ENCODE data around the gene EOMES. TPM values are rescaled to one million over a fixed set of nuclear protein-coding genes. Genes with fewer than 3 reads are reported as not detected.

EOMES gene
- total and polyA plus RNA-seq, 2 experiments from 2014 or later = 0.10 TPM

DNA sequence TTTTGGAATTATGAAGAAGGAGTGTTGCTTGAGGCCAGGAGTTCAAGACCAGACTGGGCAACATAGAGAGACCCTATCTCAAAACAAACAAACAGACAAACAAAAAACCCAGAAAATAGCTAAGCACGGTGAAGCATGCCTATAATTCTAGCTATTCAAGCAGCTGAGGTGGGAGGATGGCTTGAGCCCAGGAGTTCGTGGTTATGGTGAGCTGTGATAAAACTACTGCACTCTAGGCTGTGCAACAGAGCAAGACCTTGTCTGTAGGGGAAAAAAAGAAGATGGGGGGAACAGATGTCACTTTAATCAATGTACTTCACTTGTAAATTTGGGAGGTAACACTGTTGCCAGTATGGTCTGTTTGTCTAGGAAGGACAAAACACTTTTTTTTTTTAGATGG lies 18.7 kb upstream of the EOMES start:
- TF ChIP-seq EZH2 (IDR thresholded peaks at IDR 0.05; ENCODE audit: low read depth, unreplicated experiment) = no peak
- no peak for TF ChIP-seq STAT1 (IDR thresholded peaks at IDR 0.05; ENCODE audit: unreplicated experiment)
- no peak for TF ChIP-seq JUNB (IDR thresholded peaks at IDR 0.05; ENCODE audit: unreplicated experiment)
- TF ChIP-seq, protein P1, sequence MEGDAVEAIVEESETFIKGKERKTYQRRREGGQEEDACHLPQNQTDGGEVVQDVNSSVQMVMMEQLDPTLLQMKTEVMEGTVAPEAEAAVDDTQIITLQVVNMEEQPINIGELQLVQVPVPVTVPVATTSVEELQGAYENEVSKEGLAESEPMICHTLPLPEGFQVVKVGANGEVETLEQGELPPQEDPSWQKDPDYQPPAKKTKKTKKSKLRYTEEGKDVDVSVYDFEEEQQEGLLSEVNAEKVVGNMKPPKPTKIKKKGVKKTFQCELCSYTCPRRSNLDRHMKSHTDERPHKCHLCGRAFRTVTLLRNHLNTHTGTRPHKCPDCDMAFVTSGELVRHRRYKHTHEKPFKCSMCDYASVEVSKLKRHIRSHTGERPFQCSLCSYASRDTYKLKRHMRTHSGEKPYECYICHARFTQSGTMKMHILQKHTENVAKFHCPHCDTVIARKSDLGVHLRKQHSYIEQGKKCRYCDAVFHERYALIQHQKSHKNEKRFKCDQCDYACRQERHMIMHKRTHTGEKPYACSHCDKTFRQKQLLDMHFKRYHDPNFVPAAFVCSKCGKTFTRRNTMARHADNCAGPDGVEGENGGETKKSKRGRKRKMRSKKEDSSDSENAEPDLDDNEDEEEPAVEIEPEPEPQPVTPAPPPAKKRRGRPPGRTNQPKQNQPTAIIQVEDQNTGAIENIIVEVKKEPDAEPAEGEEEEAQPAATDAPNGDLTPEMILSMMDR (conservative IDR thresholded peaks at IDR 0.05; ENCODE audit: low read depth in 2 of 2) = no peak
- TF ChIP-seq, protein P2, sequence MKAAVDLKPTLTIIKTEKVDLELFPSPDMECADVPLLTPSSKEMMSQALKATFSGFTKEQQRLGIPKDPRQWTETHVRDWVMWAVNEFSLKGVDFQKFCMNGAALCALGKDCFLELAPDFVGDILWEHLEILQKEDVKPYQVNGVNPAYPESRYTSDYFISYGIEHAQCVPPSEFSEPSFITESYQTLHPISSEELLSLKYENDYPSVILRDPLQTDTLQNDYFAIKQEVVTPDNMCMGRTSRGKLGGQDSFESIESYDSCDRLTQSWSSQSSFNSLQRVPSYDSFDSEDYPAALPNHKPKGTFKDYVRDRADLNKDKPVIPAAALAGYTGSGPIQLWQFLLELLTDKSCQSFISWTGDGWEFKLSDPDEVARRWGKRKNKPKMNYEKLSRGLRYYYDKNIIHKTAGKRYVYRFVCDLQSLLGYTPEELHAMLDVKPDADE (IDR thresholded peaks at IDR 0.05) = no peak
- TF ChIP-seq EZH2phosphoT487 (IDR thresholded peaks at IDR 0.05; ENCODE audit: unreplicated experiment) = no peak
- no peak for TF ChIP-seq CREB1 (CRISPR knock-in tag; IDR thresholded peaks at IDR 0.05; ENCODE audit: low read depth)
- TF ChIP-seq, protein P3, sequence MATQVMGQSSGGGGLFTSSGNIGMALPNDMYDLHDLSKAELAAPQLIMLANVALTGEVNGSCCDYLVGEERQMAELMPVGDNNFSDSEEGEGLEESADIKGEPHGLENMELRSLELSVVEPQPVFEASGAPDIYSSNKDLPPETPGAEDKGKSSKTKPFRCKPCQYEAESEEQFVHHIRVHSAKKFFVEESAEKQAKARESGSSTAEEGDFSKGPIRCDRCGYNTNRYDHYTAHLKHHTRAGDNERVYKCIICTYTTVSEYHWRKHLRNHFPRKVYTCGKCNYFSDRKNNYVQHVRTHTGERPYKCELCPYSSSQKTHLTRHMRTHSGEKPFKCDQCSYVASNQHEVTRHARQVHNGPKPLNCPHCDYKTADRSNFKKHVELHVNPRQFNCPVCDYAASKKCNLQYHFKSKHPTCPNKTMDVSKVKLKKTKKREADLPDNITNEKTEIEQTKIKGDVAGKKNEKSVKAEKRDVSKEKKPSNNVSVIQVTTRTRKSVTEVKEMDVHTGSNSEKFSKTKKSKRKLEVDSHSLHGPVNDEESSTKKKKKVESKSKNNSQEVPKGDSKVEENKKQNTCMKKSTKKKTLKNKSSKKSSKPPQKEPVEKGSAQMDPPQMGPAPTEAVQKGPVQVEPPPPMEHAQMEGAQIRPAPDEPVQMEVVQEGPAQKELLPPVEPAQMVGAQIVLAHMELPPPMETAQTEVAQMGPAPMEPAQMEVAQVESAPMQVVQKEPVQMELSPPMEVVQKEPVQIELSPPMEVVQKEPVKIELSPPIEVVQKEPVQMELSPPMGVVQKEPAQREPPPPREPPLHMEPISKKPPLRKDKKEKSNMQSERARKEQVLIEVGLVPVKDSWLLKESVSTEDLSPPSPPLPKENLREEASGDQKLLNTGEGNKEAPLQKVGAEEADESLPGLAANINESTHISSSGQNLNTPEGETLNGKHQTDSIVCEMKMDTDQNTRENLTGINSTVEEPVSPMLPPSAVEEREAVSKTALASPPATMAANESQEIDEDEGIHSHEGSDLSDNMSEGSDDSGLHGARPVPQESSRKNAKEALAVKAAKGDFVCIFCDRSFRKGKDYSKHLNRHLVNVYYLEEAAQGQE (IDR thresholded peaks at IDR 0.05; ENCODE audit: unreplicated experiment) = no peak
- TF ChIP-seq ZNF331 (CRISPR knock-in tag; IDR thresholded peaks at IDR 0.05; ENCODE audit: low read depth) = no peak
- no peak for TF ChIP-seq POLR2AphosphoS5 (IDR thresholded peaks at IDR 0.05; ENCODE audit: low read depth)
- no peak for TF ChIP-seq ZNF114 (CRISPR knock-in tag; IDR thresholded peaks at IDR 0.05)
- TF ChIP-seq, protein P4, sequence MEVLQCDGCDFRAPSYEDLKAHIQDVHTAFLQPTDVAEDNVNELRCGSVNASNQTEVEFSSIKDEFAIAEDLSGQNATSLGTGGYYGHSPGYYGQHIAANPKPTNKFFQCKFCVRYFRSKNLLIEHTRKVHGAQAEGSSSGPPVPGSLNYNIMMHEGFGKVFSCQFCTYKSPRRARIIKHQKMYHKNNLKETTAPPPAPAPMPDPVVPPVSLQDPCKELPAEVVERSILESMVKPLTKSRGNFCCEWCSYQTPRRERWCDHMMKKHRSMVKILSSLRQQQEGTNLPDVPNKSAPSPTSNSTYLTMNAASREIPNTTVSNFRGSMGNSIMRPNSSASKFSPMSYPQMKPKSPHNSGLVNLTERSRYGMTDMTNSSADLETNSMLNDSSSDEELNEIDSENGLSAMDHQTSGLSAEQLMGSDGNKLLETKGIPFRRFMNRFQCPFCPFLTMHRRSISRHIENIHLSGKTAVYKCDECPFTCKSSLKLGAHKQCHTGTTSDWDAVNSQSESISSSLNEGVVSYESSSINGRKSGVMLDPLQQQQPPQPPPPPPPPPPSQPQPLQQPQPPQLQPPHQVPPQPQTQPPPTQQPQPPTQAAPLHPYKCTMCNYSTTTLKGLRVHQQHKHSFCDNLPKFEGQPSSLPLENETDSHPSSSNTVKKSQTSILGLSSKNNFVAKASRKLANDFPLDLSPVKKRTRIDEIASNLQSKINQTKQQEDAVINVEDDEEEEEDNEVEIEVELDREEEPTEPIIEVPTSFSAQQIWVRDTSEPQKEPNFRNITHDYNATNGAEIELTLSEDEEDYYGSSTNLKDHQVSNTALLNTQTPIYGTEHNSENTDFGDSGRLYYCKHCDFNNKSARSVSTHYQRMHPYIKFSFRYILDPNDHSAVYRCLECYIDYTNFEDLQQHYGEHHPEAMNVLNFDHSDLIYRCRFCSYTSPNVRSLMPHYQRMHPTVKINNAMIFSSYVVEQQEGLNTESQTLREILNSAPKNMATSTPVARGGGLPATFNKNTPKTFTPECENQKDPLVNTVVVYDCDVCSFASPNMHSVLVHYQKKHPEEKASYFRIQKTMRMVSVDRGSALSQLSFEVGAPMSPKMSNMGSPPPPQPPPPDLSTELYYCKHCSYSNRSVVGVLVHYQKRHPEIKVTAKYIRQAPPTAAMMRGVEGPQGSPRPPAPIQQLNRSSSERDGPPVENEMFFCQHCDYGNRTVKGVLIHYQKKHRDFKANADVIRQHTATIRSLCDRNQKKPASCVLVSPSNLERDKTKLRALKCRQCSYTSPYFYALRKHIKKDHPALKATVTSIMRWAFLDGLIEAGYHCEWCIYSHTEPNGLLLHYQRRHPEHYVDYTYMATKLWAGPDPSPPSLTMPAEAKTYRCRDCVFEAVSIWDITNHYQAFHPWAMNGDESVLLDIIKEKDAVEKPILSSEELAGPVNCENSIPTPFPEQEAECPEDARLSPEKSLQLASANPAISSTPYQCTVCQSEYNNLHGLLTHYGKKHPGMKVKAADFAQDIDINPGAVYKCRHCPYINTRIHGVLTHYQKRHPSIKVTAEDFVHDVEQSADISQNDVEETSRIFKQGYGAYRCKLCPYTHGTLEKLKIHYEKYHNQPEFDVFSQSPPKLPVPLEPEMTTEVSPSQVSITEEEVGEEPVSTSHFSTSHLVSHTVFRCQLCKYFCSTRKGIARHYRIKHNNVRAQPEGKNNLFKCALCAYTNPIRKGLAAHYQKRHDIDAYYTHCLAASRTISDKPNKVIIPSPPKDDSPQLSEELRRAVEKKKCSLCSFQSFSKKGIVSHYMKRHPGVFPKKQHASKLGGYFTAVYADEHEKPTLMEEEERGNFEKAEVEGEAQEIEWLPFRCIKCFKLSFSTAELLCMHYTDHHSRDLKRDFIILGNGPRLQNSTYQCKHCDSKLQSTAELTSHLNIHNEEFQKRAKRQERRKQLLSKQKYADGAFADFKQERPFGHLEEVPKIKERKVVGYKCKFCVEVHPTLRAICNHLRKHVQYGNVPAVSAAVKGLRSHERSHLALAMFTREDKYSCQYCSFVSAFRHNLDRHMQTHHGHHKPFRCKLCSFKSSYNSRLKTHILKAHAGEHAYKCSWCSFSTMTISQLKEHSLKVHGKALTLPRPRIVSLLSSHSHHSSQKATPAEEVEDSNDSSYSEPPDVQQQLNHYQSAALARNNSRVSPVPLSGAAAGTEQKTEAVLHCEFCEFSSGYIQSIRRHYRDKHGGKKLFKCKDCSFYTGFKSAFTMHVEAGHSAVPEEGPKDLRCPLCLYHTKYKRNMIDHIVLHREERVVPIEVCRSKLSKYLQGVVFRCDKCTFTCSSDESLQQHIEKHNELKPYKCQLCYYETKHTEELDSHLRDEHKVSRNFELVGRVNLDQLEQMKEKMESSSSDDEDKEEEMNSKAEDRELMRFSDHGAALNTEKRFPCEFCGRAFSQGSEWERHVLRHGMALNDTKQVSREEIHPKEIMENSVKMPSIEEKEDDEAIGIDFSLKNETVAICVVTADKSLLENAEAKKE (CRISPR knock-in tag; IDR thresholded peaks at IDR 0.05) = no peak
- TF ChIP-seq NANOG (IDR thresholded peaks at IDR 0.05; ENCODE audit: borderline replicate concordance) = no peak
- ATAC-seq (no peak), DNase-seq (ENCODE audit: low spot score) (no peak)
- H4K20me1 ChIP-seq (replicated peaks; ENCODE audit: insufficient read depth) = no peaks in the 10 kb centered on the region
- Mint-ChIP-seq H3K27ac (no peak overlapping the region), H3K9me3 (peaks cover 4% of the 10 kb centered on the region; the same call in 2 of the 3 replicates), H3K27me3 (ENCODE audit: insufficient read depth, low read depth, poor library complexity) (peaks cover 4% of the 10 kb centered on the region), H3K4me3 (no peak overlapping the region), H3K4me1 (no peaks in the 10 kb centered on the region), H3K36me3 (ENCODE audit: low read depth) (no peaks in the 10 kb centered on the region)
- no peak overlapping the region for H3K4me2 ChIP-seq
- H2AFZ ChIP-seq = no peak overlapping the region
- no peaks in the 10 kb centered on the region for H3K27me3 ChIP-seq (ENCODE audit: insufficient read depth)
- no peaks in the 10 kb centered on the region for H3K4me1 ChIP-seq (ENCODE audit: insufficient read depth)
- no peaks in the 10 kb centered on the region for H3K36me3 ChIP-seq (ENCODE audit: insufficient read depth)
- H3F3A ChIP-seq (replicated peaks; ENCODE audit: low read depth) = no peaks in the 10 kb centered on the region
- H3K4me3 ChIP-seq = no peak overlapping the region
- no peaks in the 10 kb centered on the region for H3K9me2 ChIP-seq (ENCODE audit: insufficient read depth)
- H3K27ac ChIP-seq (ENCODE audit: low read depth) = no peak overlapping the region
- no peaks in the 10 kb centered on the region for H3K79me2 ChIP-seq (replicated peaks; ENCODE audit: insufficient read depth)
